CD4-positive, alpha-beta T cell (primary cell): ENCODE data around the gene SERF2. TPM values are rescaled to one million over a fixed set of nuclear protein-coding genes. Genes with fewer than 3 reads are reported as not detected.
A peak's percentile ranks its signal among the peaks of the same experiment; 100 is the strongest.
"Not testable (repeated sequence)": the region's sequence is repeated elsewhere in the genome, so short reads cannot be mapped to it uniquely, and the experiment has no call there.

Experiments used
- ATAC-seq: fragments of 200-7000 bp; cut with Tn5 transposase; one replicate; pipeline ENCODE4 v1.10.0; 2022; ENCODE audit warnings: mild to moderate bottlenecking; ENCODE audit not compliant: poor library complexity
- CTCF ChIA-PET: fragments of 350-600 bp; sonication (Branson Sonifier 250); formaldehyde crosslinking; loops from one replicate; lab custom pipeline; 2021; ENCODE audit warnings: antibody characterized with exemption, inconsistent platforms; lab: Charles Lee
- POLR2A ChIA-PET: fragments of 350-600 bp; sonication (Branson Sonifier 250); formaldehyde crosslinking; loops from one replicate; lab custom pipeline; 2021; ENCODE audit warnings: antibody characterized with exemption, inconsistent platforms; lab: Charles Lee
- DNase-seq, 14 experiments: peaks; one replicate each; pipeline ENCODE4 v3.0.0-alpha.2; 2013 to 2020; ENCODE audit warnings: mixed read lengths in 2 of 14
- H3K27ac ChIP-seq, 2 donors: one replicate each; pipeline versions ENCODE4 v1.5.1 to v1.7.0; 2013; ENCODE audit warnings: low read length in 2 of 2, low read depth in 1 of 2, mild to moderate bottlenecking in 1 of 2
- H3K27me3 ChIP-seq, 2 experiments: 1 replicate in 1 of 2; 2 replicates in 1 of 2; pipeline versions ENCODE4 v1.6.1 to v1.7.0; 2013; ENCODE audit warnings: low read length in 2 of 2, control low read depth in 1 of 2, mild to moderate bottlenecking in 1 of 2, moderate library complexity in 1 of 2; ENCODE audit not compliant: insufficient read depth in 2 of 2, control insufficient read depth in 1 of 2
- H3K36me3 ChIP-seq: one replicate; pipeline ENCODE4 v1.6.1; 2013; ENCODE audit warnings: low read length, control low read depth; ENCODE audit not compliant: insufficient read depth
- H3K4me1 ChIP-seq: one replicate; pipeline ENCODE4 v1.6.1; 2013; ENCODE audit warnings: low read length, control low read depth; ENCODE audit not compliant: insufficient read depth
- H3K4me3 ChIP-seq: one replicate; pipeline ENCODE4 v1.5.1; 2013; ENCODE audit warnings: mild to moderate bottlenecking, low read length, moderate library complexity
- H3K9me3 ChIP-seq, 2 experiments: 1 replicate in 1 of 2; 2 replicates in 1 of 2; pipeline versions ENCODE4 v1.6.1 to v1.7.0; 2013; ENCODE audit warnings: low read length in 2 of 2, mild to moderate bottlenecking in 2 of 2, control low read depth in 1 of 2, moderate library complexity in 1 of 2; ENCODE audit not compliant: control insufficient read depth in 1 of 2, insufficient read depth in 1 of 2
- H3K27ac Mint-ChIP-seq: one replicate; pipeline ENCODE4 v1.8.0; 2020; ENCODE audit warnings: mixed read lengths
- H3K27me3 Mint-ChIP-seq: one replicate; pipeline ENCODE4 v1.8.0; 2021; ENCODE audit warnings: mixed read lengths
- H3K36me3 Mint-ChIP-seq: one replicate; pipeline ENCODE4 v1.8.0; 2021; ENCODE audit warnings: low read depth, mixed read lengths
- H3K4me1 Mint-ChIP-seq: one replicate; pipeline ENCODE4 v1.8.0; 2021; ENCODE audit warnings: low read depth, mixed read lengths
- H3K4me3 Mint-ChIP-seq: one replicate; pipeline ENCODE4 v1.8.0; 2020; ENCODE audit warnings: mild to moderate bottlenecking, mixed read lengths
- H3K9me3 Mint-ChIP-seq: one replicate; pipeline ENCODE4 v1.8.0; 2020; ENCODE audit warnings: mixed read lengths
- intact Hi-C, 2 experiments: fragments of 100-400 bp; cut with DNase I in 1 of 2; cut with micrococcal nuclease in 1 of 2; formaldehyde crosslinking; loops; one replicate each; pipeline versions ENCODE4 v1.15.1 to v1.9.0; 2023 to 2025; cut with DNase I, micrococcal nuclease
- total RNA-seq, 174 experiments: library from RNA in 2 of 174; stranded (reverse) in 2 of 174; gene quantifications; one replicate each; pipeline ENCODE4 v1.2.3 and lab custom pipeline; 2021 to 2026
- TF ChIP-seq, protein P1 (sequence below): fragments of 200-600 bp; IDR thresholded peaks from one replicate; pipeline ENCODE4 v1.8.0; 2022; ENCODE audit warnings: antibody characterized with exemption, mild to moderate bottlenecking

The SERF2 gene
- total RNA-seq, 2 experiments from 2014 or later: 319 to 323 TPM

DNA sequence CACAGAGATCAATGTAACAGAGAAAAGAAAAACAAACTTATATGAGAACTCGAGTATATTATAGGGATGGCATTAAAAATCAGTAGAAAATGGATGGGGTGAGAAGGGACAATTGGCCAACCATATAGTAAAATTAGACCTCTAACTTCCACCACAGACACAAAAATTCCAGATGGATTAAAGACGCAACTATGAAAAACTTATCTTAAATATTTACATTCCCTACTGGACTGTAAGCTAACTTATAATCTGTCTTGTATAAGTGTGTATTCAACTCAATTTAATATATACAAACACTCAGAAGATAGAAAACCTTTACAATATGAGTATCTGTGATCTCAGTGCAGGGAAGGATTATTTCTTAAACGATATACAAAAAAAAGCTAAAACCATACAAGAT, 29.4 kb downstream of the SERF2 start:
- H3K27ac Mint-ChIP-seq: peak overlapping the region; percentile 69
- DNase-seq: no peak
- Histone ChIP-seq H3K9me3 (no peaks in the 10 kb centered on the region), H3K27ac (no peak overlapping the region), H3K4me1 (peaks cover 59% of the 10 kb centered on the region), H3K4me3 (no peak overlapping the region), H3K27me3 (no peaks in the 10 kb centered on the region), H3K36me3 (peaks cover 22% of the 10 kb centered on the region)
- H3K4me3 Mint-ChIP-seq: peak overlapping the region; percentile 84
- intact Hi-C loops: loop anchor here in 1 of 2 experiments (10.0 kb wide), 2 partner anchors 603 to 897 kb away; partner anchors contain the start of genes CTDSPL2 and TTBK2
- H3K4me1 Mint-ChIP-seq: peaks cover 35% of the 10 kb centered on the region
- ChIA-PET CTCF (interaction anchor here (1.5 kb wide), 1 partner anchor 45 kb away, joined by 3 read pairs; the partner anchor contains the start of gene ELL3), POLR2A (interaction anchor here (1.4 to 4.2 kb wide), 2 partner anchors 21 to 27 kb away, joined by 3 to 74 read pairs; partner anchors contain the start of genes HYPK and SERINC4)
- H3K36me3 Mint-ChIP-seq: peaks cover 38% of the 10 kb centered on the region
- H3K9me3 Mint-ChIP-seq: no peaks in the 10 kb centered on the region
- ATAC-seq: no peak
- H3K27me3 Mint-ChIP-seq: no peaks in the 10 kb centered on the region
- TF ChIP-seq, protein P1, sequence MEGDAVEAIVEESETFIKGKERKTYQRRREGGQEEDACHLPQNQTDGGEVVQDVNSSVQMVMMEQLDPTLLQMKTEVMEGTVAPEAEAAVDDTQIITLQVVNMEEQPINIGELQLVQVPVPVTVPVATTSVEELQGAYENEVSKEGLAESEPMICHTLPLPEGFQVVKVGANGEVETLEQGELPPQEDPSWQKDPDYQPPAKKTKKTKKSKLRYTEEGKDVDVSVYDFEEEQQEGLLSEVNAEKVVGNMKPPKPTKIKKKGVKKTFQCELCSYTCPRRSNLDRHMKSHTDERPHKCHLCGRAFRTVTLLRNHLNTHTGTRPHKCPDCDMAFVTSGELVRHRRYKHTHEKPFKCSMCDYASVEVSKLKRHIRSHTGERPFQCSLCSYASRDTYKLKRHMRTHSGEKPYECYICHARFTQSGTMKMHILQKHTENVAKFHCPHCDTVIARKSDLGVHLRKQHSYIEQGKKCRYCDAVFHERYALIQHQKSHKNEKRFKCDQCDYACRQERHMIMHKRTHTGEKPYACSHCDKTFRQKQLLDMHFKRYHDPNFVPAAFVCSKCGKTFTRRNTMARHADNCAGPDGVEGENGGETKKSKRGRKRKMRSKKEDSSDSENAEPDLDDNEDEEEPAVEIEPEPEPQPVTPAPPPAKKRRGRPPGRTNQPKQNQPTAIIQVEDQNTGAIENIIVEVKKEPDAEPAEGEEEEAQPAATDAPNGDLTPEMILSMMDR: no peak

GRCh38 chr15:43824302-43825246, 32.5 kb downstream of the SERF2 start, which contains the start of gene MFAP1:
TSS of gene MFAP1 (minus strand) at chr15:43824690. CDS start at chr15:43824569, 121 bp downstream.
- CTCF ChIA-PET: interaction anchor here (0.9 to 1.1 kb wide), 3 partner anchors 11 to 902 kb away, joined by 3 read pairs; no protein-coding TSS in a partner anchor
- H3K36me3 Mint-ChIP-seq: peaks cover 20% of the 10 kb centered on the region
- Histone ChIP-seq H3K36me3 (peaks cover 4% of the 10 kb centered on the region), H3K4me1 (peaks cover 65% of the 10 kb centered on the region), H3K27ac (peak within 1 kb of the TSS; percentile 90 to 94), H3K9me3 (no peaks in the 10 kb centered on the region), H3K4me3 (peak within 1 kb of the TSS; percentile 86), H3K27me3 (no peaks in the 10 kb centered on the region)
- peak within 1 kb of the TSS; percentile 99 for H3K4me3 Mint-ChIP-seq
- POLR2A ChIA-PET: interaction anchor here (0.6 to 4.2 kb wide), 22 partner anchors 8 to 1762 kb away, joined by 3 to 74 read pairs (median 4); partner anchors contain the start of genes BLOC1S6, CTDSPL2, EIF3J and ELL3
- H3K27ac Mint-ChIP-seq: peak within 1 kb of the TSS; percentile 97
- ATAC-seq (peak; percentile 93), DNase-seq (peak; percentile 79 to 99 (median 88))
- H3K4me1 Mint-ChIP-seq: peaks cover 62% of the 10 kb centered on the region
- H3K27me3 Mint-ChIP-seq: no peaks in the 10 kb centered on the region
- H3K9me3 Mint-ChIP-seq: no peaks in the 10 kb centered on the region
- TF ChIP-seq, protein P1: no peak
- intact Hi-C loops: loop anchor here (2.0 to 10.0 kb wide), 6 partner anchors 24 to 900 kb away; partner anchors contain the start of genes SERF2 (in 2 of the 2), CTDSPL2 (in 1 of the 2), ELL3 (in 1 of the 2) and GOLM2 (in 1 of the 2)

DNA sequence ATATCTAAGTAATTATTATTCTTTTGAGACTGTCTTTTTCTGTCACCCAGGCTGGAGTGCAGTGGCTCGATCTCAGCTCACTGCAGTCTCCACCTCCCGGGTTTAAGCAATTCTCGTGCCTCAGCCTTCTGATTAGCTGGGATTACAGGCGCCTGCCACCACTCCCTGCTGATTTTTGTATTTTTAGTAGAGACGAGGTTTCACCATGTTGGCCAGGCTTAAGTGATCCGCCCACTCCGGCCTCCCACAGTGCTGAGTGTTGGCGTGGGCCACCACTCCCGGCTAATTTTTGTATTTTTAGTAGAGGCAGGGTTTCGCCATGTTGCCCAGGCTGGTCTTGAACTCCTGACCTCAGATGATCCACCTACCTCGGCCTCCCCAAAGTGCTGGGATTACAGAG, 33.2 kb downstream of the SERF2 start:
- intact Hi-C loops: loop anchor here (2.0 to 10.0 kb wide), 6 partner anchors 25 to 901 kb away; partner anchors contain the start of genes SERF2 (in 2 of the 2), CTDSPL2 (in 1 of the 2), ELL3 (in 1 of the 2) and GOLM2 (in 1 of the 2)
- not testable (repeated sequence) for H3K9me3 ChIP-seq, H3K27me3 Mint-ChIP-seq, H3K9me3 Mint-ChIP-seq, H3K4me3 ChIP-seq, H3K27ac ChIP-seq, DNase-seq, H3K27me3 ChIP-seq, ATAC-seq, H3K36me3 ChIP-seq
- peaks cover 20% of the 10 kb centered on the region for H3K36me3 Mint-ChIP-seq
- H3K4me1 ChIP-seq: peaks cover 66% of the 10 kb centered on the region
- CTCF ChIA-PET: interaction anchor here (1.0 to 1.1 kb wide), 2 partner anchors 11 to 23 kb away, joined by 3 read pairs; no protein-coding TSS in a partner anchor
- H3K4me3 Mint-ChIP-seq: peak overlapping the region; percentile 88
- H3K4me1 Mint-ChIP-seq: peaks cover 62% of the 10 kb centered on the region
- peak overlapping the region; percentile 97 for H3K27ac Mint-ChIP-seq
- POLR2A ChIA-PET: interaction anchor here (1.0 to 4.2 kb wide), 15 partner anchors 17 to 1761 kb away, joined by 3 to 74 read pairs (median 6); partner anchors contain the start of genes BLOC1S6, CTDSPL2, ELL3 and GANC
